Common myeloid progenitor, CD34-positive (primary cell): Measurements from ENCODE around the gene FGD4.

Experiments used
- CTCF ChIA-PET: fragments of 350-600 bp; sonication (Branson Sonifier 250); formaldehyde crosslinking; loops from one replicate; lab custom pipeline; 2021; ENCODE audit warnings: antibody characterized with exemption; lab: Charles Lee
- POLR2A ChIA-PET: fragments of 350-600 bp; sonication (Branson Sonifier 250); formaldehyde crosslinking; loops from one replicate; lab custom pipeline; 2021; ENCODE audit warnings: antibody characterized with exemption; lab: Charles Lee
- DNase-seq, 3 donors: peaks; one replicate each; pipeline versions ENCODE4 v3.0.0 to v3.0.0-alpha.2; 2013
- H3K27ac ChIP-seq, 2 experiments: 1 replicate in 1 of 2; 2 replicates in 1 of 2; pipeline ENCODE4 v1.7.0; 2013; ENCODE audit warnings: inconsistent platforms in 2 of 2, low read length in 2 of 2, mild to moderate bottlenecking in 2 of 2, low read depth in 1 of 2, moderate library complexity in 1 of 2; ENCODE audit not compliant: severe bottlenecking in 2 of 2, insufficient read depth in 1 of 2, poor library complexity in 1 of 2
- H3K27me3 ChIP-seq, 5 experiments: replicated peaks in 2 of 5; 1 replicate in 3 of 5; 2 replicates in 2 of 5; pipeline versions ENCODE4 v1.6.1 to v1.7.0; 2013; ENCODE audit warnings: low read length in 4 of 5, mild to moderate bottlenecking in 2 of 5, moderate library complexity in 2 of 5, inconsistent platforms in 1 of 5; ENCODE audit not compliant: insufficient read depth in 5 of 5, control insufficient read depth in 4 of 5
- H3K36me3 ChIP-seq, 4 experiments: 1 replicate in 2 of 4; 2 replicates in 2 of 4; pipeline versions ENCODE4 v1.6.1 to v1.7.0; 2013; ENCODE audit warnings: low read length in 3 of 4, control low read depth in 1 of 4, mild to moderate bottlenecking in 1 of 4; ENCODE audit not compliant: control insufficient read depth in 4 of 4, insufficient read depth in 4 of 4
- H3K4me1 ChIP-seq, 4 experiments: 1 replicate in 3 of 4; 2 replicates in 1 of 4; pipeline versions ENCODE4 v1.6.1 to v1.7.1; 2013; ENCODE audit warnings: low read length in 3 of 4, mild to moderate bottlenecking in 3 of 4, control low read depth in 1 of 4, inconsistent platforms in 1 of 4, moderate library complexity in 1 of 4; ENCODE audit not compliant: control insufficient read depth in 4 of 4, insufficient read depth in 4 of 4; ENCODE audit errors: control extremely low read depth in 1 of 4
- H3K4me3 ChIP-seq, 7 experiments: 1 replicate in 4 of 7; 2 replicates in 3 of 7; pipeline versions ENCODE4 v1.5.1 to v1.7.0; 2013; ENCODE audit warnings: mild to moderate bottlenecking in 7 of 7, low read length in 6 of 7, moderate library complexity in 6 of 7, inconsistent platforms in 2 of 7, low read depth in 2 of 7, control low read depth in 1 of 7; ENCODE audit not compliant: insufficient read depth in 4 of 7, control insufficient read depth in 1 of 7; ENCODE audit errors: extremely low read depth in 1 of 7
- H3K9me3 ChIP-seq, 5 experiments: 1 replicate in 4 of 5; 2 replicates in 1 of 5; pipeline versions ENCODE4 v1.6.1 to v1.7.1; 2013; ENCODE audit warnings: low read length in 4 of 5, mild to moderate bottlenecking in 2 of 5, inconsistent platforms in 1 of 5, low read depth in 1 of 5, moderate library complexity in 1 of 5; ENCODE audit not compliant: control insufficient read depth in 4 of 5, insufficient read depth in 2 of 5; ENCODE audit errors: control extremely low read depth in 1 of 5
- WGBS: methylation state at CpG from one replicate; pipeline ENCODE4 v1.1.5; 2013; ENCODE audit not compliant: insufficient coverage; 5-methylcytosine and 5-hydroxymethylcytosine counted together

Gene FGD4

DNA sequence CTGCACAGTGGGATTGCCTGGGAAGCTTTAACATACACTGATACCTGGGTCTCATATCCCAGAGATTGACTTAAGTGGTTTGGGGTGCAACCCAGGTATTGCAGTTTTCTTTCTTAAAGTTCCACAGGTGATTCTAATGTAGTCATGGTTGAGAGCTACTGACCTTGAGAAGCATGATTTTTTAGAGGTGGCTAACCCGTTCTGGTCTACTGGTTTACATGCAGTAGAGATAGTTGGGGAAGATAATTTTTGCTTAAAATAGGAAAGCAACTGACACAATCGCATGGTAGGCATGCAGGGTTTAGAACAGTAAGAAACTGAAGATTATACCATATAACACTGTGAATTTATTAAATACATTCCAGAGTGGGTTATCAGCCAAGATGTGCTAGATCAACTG, 145.5 kb downstream of the FGD4 start:
- H3K4me3 ChIP-seq: no peak overlapping the region
- H3K27ac ChIP-seq: no peak overlapping the region
- H3K9me3 ChIP-seq: no peaks in the 10 kb centered on the region
- ChIA-PET CTCF (interaction anchor here (0.6 to 1.3 kb wide), 3 partner anchors 21 to 113 kb away, joined by 3 read pairs; no protein-coding TSS in a partner anchor), POLR2A (no interaction called here)
- DNase-seq: no peak
- no CpG with 5 or more reads among the region's 2 CpGs for WGBS
- no peaks in the 10 kb centered on the region for H3K27me3 ChIP-seq
- H3K36me3 ChIP-seq: no peaks in the 10 kb centered on the region
- H3K4me1 ChIP-seq: peaks cover 0 to 19% (median 9%) of the 10 kb centered on the region in 4 experiments

DNA sequence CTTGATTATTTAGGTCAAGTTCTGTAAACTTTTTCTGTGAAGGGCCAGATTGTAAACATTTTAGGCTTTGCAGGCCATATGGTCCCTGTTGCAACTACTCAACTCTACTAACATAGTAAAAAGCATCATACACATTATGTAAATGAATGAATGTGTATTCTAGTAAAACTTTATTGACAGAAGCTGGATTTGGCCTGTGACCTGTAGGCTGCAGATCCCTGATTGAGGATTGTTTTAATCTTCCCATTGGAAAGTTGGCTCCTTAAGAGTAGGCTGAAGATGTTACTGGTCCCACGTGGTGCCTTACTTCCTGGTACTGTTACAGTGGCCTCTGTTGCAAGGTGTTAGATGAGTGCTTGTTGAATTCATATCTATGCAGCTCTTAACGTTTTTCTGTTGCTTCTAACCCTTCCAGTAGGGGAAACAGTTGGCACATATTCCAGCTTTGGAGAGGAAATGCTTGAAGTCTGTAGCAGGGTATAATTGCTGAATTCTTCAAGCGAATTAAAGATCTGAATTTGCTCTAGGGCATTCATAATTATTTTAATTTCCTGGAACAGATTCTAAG, 146.1 kb downstream of the FGD4 start:
- DNase-seq: no peak
- ChIA-PET POLR2A (no interaction called here), CTCF (interaction anchor here (0.6 to 1.3 kb wide), 2 partner anchors 90 to 1136 kb away, joined by 3 to 4 read pairs; no protein-coding TSS in a partner anchor)
- no CpG with 5 or more reads among the region's 3 CpGs for WGBS
- H3K4me1 ChIP-seq: peaks cover 0 to 19% (median 9%) of the 10 kb centered on the region in 4 experiments
- H3K27me3 ChIP-seq: no peaks in the 10 kb centered on the region
- H3K9me3 ChIP-seq: no peaks in the 10 kb centered on the region
- H3K36me3 ChIP-seq: no peaks in the 10 kb centered on the region
- no peak overlapping the region for H3K4me3 ChIP-seq
- no peak overlapping the region for H3K27ac ChIP-seq

DNA sequence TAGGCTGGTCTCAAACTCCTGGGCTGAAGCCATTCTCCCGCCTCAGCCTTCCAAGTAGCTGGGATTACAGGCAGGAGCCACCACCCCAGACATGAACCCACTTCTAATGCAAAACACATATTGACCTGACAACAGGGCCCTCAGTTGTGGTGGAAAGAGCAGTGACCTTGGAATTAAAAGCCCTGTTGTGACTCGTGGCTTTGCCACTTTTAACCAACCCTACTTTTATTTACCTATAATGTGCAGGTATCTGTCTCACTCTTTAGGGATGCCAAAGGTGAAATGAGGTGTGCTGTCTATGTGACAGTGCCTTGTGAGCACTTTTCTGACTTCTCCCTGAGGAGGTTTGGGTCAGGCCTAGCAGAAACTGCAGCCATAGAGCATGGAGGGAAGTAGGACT, 146.9 kb downstream of the FGD4 start:
- WGBS: no CpG with 5 or more reads among the region's 2 CpGs
- Histone ChIP-seq H3K9me3 (no peaks in the 10 kb centered on the region), H3K27me3 (no peaks in the 10 kb centered on the region), H3K4me3 (no peak overlapping the region), H3K4me1 (peaks cover 0 to 19% (median 8%) of the 10 kb centered on the region in 4 experiments), H3K36me3 (no peaks in the 10 kb centered on the region), H3K27ac (no peak overlapping the region)
- DNase-seq: no peak
- POLR2A ChIA-PET: no interaction called here
- CTCF ChIA-PET: interaction anchor here (1.0 to 1.3 kb wide), 2 partner anchors 89 to 91 kb away, joined by 3 read pairs; no protein-coding TSS in a partner anchor

DNA sequence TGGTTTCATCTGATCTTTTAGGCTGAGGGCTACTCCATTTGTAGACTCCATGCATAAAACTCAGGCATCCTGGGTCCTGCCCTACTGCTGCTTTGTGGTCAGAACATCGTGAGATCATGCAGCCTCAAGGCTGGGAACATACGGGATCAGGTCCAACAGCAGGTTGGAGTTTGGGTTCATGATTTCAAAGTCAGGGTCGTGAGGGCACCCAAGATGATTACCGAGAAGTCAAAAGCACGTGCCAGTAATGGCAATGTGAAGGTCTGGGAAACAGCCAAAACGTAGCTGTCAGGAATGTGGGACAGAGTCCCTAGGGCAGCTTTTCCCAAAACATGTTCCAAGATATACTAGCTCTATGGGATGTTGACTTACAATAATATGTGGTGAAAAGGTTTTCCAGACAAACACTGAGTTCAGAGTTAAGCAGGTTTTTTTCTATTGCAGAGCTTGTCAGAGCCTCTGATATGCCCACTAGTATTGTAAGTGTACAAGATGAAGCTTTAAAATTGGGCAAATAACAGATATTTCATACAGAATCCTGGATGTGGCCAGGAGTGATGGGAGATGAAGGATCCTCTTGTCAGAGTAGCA, 149.4 kb downstream of the FGD4 start:
- Histone ChIP-seq H3K4me3 (no peak overlapping the region), H3K27ac (no peak overlapping the region), H3K4me1 (peaks cover 0 to 15% (median 4%) of the 10 kb centered on the region in 4 experiments), H3K27me3 (no peaks in the 10 kb centered on the region), H3K36me3 (no peaks in the 10 kb centered on the region), H3K9me3 (no peaks in the 10 kb centered on the region)
- DNase-seq: no peak
- ChIA-PET POLR2A (no interaction called here), CTCF (no interaction called here)
- WGBS: 98% methylated on average over 3 of the region's 6 CpGs

DNA sequence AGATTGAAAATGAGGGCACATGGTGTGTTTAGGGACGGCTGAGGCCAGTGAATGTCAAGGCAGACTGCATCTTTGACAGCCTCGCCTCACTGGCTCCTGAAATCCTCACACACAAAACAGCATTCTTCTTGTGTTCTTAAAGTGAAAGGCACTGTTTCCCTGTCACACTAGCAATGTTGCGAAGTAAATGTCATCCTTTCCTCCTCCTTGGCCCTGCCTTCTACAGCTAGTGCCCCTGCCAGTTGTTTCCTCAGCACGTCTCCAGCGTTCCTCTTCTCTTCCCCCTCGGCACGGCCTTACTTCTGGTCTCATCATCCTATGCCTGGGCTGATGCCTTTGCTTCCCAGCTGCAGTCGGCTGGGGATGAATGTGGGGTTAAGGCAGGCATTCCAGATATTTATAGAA, 150.3 kb downstream of the FGD4 start:
- no peak overlapping the region for H3K27ac ChIP-seq
- POLR2A ChIA-PET: no interaction called here
- 88% methylated on average over 4 of the region's 8 CpGs for WGBS
- H3K9me3 ChIP-seq: no peaks in the 10 kb centered on the region
- H3K4me1 ChIP-seq: peaks cover 0 to 15% (median 4%) of the 10 kb centered on the region in 4 experiments
- no peaks in the 10 kb centered on the region for H3K36me3 ChIP-seq
- H3K27me3 ChIP-seq: no peaks in the 10 kb centered on the region
- CTCF ChIA-PET: interaction anchor here (1.3 to 2.0 kb wide), 2 partner anchors 9 to 94 kb away, joined by 3 to 5 read pairs; no protein-coding TSS in a partner anchor
- DNase-seq: no peak
- no peak overlapping the region for H3K4me3 ChIP-seq

DNA sequence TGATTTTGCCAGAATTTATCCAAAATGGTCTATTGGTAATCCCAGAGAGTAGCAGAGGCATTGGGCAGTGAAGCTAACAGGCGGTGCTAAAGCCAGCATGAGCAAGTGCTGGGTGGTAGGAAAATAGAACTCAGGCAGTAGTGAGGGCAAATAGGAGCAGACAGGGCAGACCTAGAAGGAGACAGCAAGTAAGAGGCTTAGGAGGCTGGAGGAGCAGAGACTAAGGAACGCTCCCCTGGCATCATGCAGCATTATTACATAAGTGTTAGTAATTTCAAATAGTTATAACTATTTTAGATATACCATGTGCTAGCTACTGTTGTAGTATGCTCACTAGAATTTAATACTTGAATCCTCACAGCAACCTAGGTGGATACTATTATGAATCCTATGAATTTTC, 151.7 kb downstream of the FGD4 start:
- ChIA-PET POLR2A (no interaction called here), CTCF (interaction anchor here (2.0 kb wide), 1 partner anchor 10 kb away, joined by 5 read pairs; no protein-coding TSS in a partner anchor)
- H3K4me3 ChIP-seq: no peak overlapping the region
- no peak for DNase-seq
- no peak overlapping the region for H3K27ac ChIP-seq
- H3K36me3 ChIP-seq: no peaks in the 10 kb centered on the region
- H3K9me3 ChIP-seq: no peaks in the 10 kb centered on the region
- WGBS: 100% methylated on average over 1 of the region's 2 CpGs
- peaks cover 0 to 15% (median 4%) of the 10 kb centered on the region in 4 experiments for H3K4me1 ChIP-seq
- H3K27me3 ChIP-seq: no peaks in the 10 kb centered on the region

DNA sequence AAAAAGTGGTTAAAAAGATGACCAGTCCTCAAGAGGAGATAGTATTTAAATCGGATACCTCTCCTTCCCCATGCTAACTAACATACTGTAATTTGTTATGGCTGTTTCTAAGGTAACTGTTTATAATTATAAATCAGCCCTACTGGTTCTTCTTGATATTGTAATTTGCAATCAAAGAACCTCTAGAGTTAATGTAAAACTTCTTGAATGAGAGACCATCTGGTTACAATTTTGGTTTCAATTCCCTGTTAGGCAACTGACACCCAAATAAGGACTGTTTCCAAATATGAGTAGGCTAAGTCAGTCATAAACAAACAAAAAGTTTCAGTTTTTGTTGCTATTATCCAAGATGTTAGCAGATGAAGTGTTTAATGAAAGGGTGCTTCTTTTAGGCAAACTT, 159.5 kb downstream of the FGD4 start:
- H3K27ac ChIP-seq: no peak overlapping the region
- peaks cover 0 to 3% (median 0%) of the 10 kb centered on the region in 5 experiments for H3K9me3 ChIP-seq
- H3K36me3 ChIP-seq: no peaks in the 10 kb centered on the region
- H3K27me3 ChIP-seq: no peaks in the 10 kb centered on the region
- WGBS: no CpG with 5 or more reads among the region's 1 CpG
- CTCF ChIA-PET: no interaction called here
- no peaks in the 10 kb centered on the region for H3K4me1 ChIP-seq
- peak in 2 of 3 donors; percentile 46 to 62 for DNase-seq
- POLR2A ChIA-PET: no interaction called here
- H3K4me3 ChIP-seq: no peak overlapping the region
